Sigmoid colon (tissue), 7 donors: ENCODE data around the gene DNAH9. TPM values are rescaled to one million over a fixed set of nuclear protein-coding genes. Genes with fewer than 3 reads are reported as not detected.

ENCODE experiments used
- DNase-seq: peaks from one replicate; pipeline ENCODE4 v3.0.0-alpha.2; 2019
- H3K27ac ChIP-seq, 4 donors: fragments of 200-600 bp; sonication (generic); one replicate each; pipeline ENCODE4 v1.5.1; 2016 to 2019; ENCODE audit warnings: mild to moderate bottlenecking in 1 of 4
- H3K27me3 ChIP-seq, 3 donors: fragments of 200-600 bp; sonication (generic); one replicate each; pipeline ENCODE4 v1.5.1; 2019; ENCODE audit warnings: mild to moderate bottlenecking in 1 of 3
- H3K36me3 ChIP-seq, 4 donors: fragments of 200-600 bp; sonication (generic); one replicate each; pipeline ENCODE4 v1.5.1; 2016 to 2019
- H3K4me1 ChIP-seq, 4 donors: fragments of 200-600 bp; sonication (generic); one replicate each; pipeline ENCODE4 v1.5.1; 2017 to 2019
- H3K4me3 ChIP-seq, 4 donors: fragments of 200-600 bp; sonication (generic); one replicate each; pipeline ENCODE4 v1.5.1; 2017 to 2019; ENCODE audit warnings: mild to moderate bottlenecking in 2 of 4, moderate library complexity in 1 of 4
- H3K9me3 ChIP-seq, 4 donors: fragments of 200-600 bp in 3 of 4; sonication (generic) in 3 of 4; one replicate each; pipeline versions ENCODE4 v1.5.1 to v1.6.1; 2013 to 2019
- EP300 ChIP-seq, 4 donors: sonication (generic); formaldehyde crosslinking; IDR thresholded peaks; one replicate each; pipeline ENCODE4 v1.6.1; 2017; ENCODE audit warnings: antibody characterized with exemption in 4 of 4
- POLR2A ChIP-seq, 2 donors: fragments of 450-650 bp; IDR thresholded peaks; one replicate each; pipeline ENCODE4 v1.6.1; 2016; ENCODE audit warnings: antibody characterized with exemption in 2 of 2, mild to moderate bottlenecking in 2 of 2, moderate library complexity in 2 of 2
- POLR2AphosphoS5 ChIP-seq, 4 donors: sonication (generic); formaldehyde crosslinking; IDR thresholded peaks; one replicate each; pipeline ENCODE4 v1.6.1; 2017; ENCODE audit warnings: antibody characterized with exemption in 4 of 4
- WGBS, 2 donors: extraction: QIAGEN DNeasy Blood & Tissue Kit; methylation state at CpG; one replicate each; pipeline ENCODE4 v1.1.7; 2013; 5-methylcytosine and 5-hydroxymethylcytosine counted together
- intact Hi-C: fragments of 100-400 bp; cut with DNase I; formaldehyde crosslinking; loops from one replicate; pipeline ENCODE4 v1.15.1; 2023
- polyA plus RNA-seq, 3 donors: library from polyadenylated mRNA; stranded (reverse); fragments of 200-250 nt; gene quantifications; one replicate each; pipeline ENCODE4 v1.2.3, GENCODE V29; 2013
- total RNA-seq, 4 donors: library from RNA; depleted of rRNA; stranded (reverse); fragments of >200 nt; gene quantifications; one replicate each; pipeline ENCODE4 v1.1.0, GENCODE V29; 2016
- TF ChIP-seq, protein P1 (sequence below), 4 experiments: fragments of 450-650 bp in 3 of 4; fragments of 200-600 bp in 1 of 4; IDR thresholded peaks; one replicate each; pipeline ENCODE4 v1.5.1; 2016 to 2019; ENCODE audit warnings: antibody characterized with exemption in 4 of 4, mild to moderate bottlenecking in 3 of 4, moderate library complexity in 2 of 4
- donor health status: healthy with polysubstance abuse.
- donor health status: Bipolar disorder and iron deficiency.
- donor health status: healthy.

Gene DNAH9
- total and polyA plus RNA-seq, 7 donors = under 0.01 to 3.0 (median 0.27) TPM; not detected in 2

- no peak for DNase-seq
- TF ChIP-seq, protein P1, sequence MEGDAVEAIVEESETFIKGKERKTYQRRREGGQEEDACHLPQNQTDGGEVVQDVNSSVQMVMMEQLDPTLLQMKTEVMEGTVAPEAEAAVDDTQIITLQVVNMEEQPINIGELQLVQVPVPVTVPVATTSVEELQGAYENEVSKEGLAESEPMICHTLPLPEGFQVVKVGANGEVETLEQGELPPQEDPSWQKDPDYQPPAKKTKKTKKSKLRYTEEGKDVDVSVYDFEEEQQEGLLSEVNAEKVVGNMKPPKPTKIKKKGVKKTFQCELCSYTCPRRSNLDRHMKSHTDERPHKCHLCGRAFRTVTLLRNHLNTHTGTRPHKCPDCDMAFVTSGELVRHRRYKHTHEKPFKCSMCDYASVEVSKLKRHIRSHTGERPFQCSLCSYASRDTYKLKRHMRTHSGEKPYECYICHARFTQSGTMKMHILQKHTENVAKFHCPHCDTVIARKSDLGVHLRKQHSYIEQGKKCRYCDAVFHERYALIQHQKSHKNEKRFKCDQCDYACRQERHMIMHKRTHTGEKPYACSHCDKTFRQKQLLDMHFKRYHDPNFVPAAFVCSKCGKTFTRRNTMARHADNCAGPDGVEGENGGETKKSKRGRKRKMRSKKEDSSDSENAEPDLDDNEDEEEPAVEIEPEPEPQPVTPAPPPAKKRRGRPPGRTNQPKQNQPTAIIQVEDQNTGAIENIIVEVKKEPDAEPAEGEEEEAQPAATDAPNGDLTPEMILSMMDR (IDR thresholded peaks at IDR 0.05) = no peak
- TF ChIP-seq EP300 (IDR thresholded peaks at IDR 0.05) (no peak), POLR2A (IDR thresholded peaks at IDR 0.05) (no peak), POLR2AphosphoS5 (IDR thresholded peaks at IDR 0.05) (no peak)
- Histone ChIP-seq H3K36me3 (no peaks in the 10 kb centered on the region), H3K4me1 (no peaks in the 10 kb centered on the region), H3K4me3 (no peak overlapping the region), H3K27me3 (no peaks in the 10 kb centered on the region), H3K9me3 (no peaks in the 10 kb centered on the region), H3K27ac (no peak overlapping the region)
- 96% methylated on average over 9 of the region's 9 CpGs for WGBS, 2 donors
- intact Hi-C loops = no loop called here
Measured at GRCh38 chr17:11692688-11693087, 94.4 kb downstream of the DNAH9 start.

- Histone ChIP-seq H3K27me3 (no peaks in the 10 kb centered on the region), H3K4me1 (no peaks in the 10 kb centered on the region), H3K4me3 (no peak overlapping the region), H3K36me3 (no peaks in the 10 kb centered on the region), H3K27ac (no peak overlapping the region), H3K9me3 (no peaks in the 10 kb centered on the region)
- intact Hi-C loops = no loop called here
- TF ChIP-seq EP300 (IDR thresholded peaks at IDR 0.05) (no peak), POLR2AphosphoS5 (IDR thresholded peaks at IDR 0.05) (no peak), POLR2A (IDR thresholded peaks at IDR 0.05) (no peak)
- TF ChIP-seq, protein P1 (IDR thresholded peaks at IDR 0.05) = no peak
- WGBS, 2 donors = 90 to 94% methylated on average over 11 of the region's 11 CpGs
- no peak for DNase-seq
Measured at GRCh38 chr17:11693284-11693683, 95.0 kb downstream of the DNAH9 start.

- no peaks in the 10 kb centered on the region for H3K4me1 ChIP-seq
- WGBS, 2 donors = 87 to 93% methylated on average over 3 of the region's 3 CpGs
- no peak overlapping the region for H3K27ac ChIP-seq
- no peak for DNase-seq
- H3K4me3 ChIP-seq = no peak overlapping the region
- intact Hi-C loops = no loop called here
- H3K27me3 ChIP-seq = no peaks in the 10 kb centered on the region
- no peaks in the 10 kb centered on the region for H3K9me3 ChIP-seq
- TF ChIP-seq POLR2A (IDR thresholded peaks at IDR 0.05) (no peak), EP300 (IDR thresholded peaks at IDR 0.05) (no peak), POLR2AphosphoS5 (IDR thresholded peaks at IDR 0.05) (no peak)
- TF ChIP-seq, protein P1 (IDR thresholded peaks at IDR 0.05) = no peak
- H3K36me3 ChIP-seq = no peaks in the 10 kb centered on the region
Measured at GRCh38 chr17:11700668-11701067, 102.4 kb downstream of the DNAH9 start.

- H3K27me3 ChIP-seq = no peaks in the 10 kb centered on the region
- DNase-seq = no peak
- intact Hi-C loops = no loop called here
- no peak overlapping the region for H3K4me3 ChIP-seq
- no peak overlapping the region for H3K27ac ChIP-seq
- TF ChIP-seq POLR2AphosphoS5 (IDR thresholded peaks at IDR 0.05) = no peak
- TF ChIP-seq, protein P1 (IDR thresholded peaks at IDR 0.05) = no peak
- TF ChIP-seq EP300 (IDR thresholded peaks at IDR 0.05) = no peak
- no peak for TF ChIP-seq POLR2A (IDR thresholded peaks at IDR 0.05)
- H3K9me3 ChIP-seq = no peaks in the 10 kb centered on the region
- no peaks in the 10 kb centered on the region for H3K36me3 ChIP-seq
- no peaks in the 10 kb centered on the region for H3K4me1 ChIP-seq
- WGBS, 2 donors = 51 to 74% methylated on average over 8 of the region's 8 CpGs
Measured at GRCh38 chr17:11701911-11702310, 103.6 kb downstream of the DNAH9 start.

- Histone ChIP-seq H3K4me1 (no peaks in the 10 kb centered on the region), H3K36me3 (no peaks in the 10 kb centered on the region), H3K4me3 (no peak overlapping the region), H3K27me3 (no peaks in the 10 kb centered on the region), H3K9me3 (no peaks in the 10 kb centered on the region), H3K27ac (no peak overlapping the region)
- DNase-seq = no peak
- TF ChIP-seq POLR2A (IDR thresholded peaks at IDR 0.05) (no peak), EP300 (IDR thresholded peaks at IDR 0.05) (no peak), POLR2AphosphoS5 (IDR thresholded peaks at IDR 0.05) (no peak)
- TF ChIP-seq, protein P1 (IDR thresholded peaks at IDR 0.05) = no peak
- 94 to 97% methylated on average over 3 of the region's 3 CpGs for WGBS, 2 donors
- intact Hi-C loops = no loop called here
Measured at GRCh38 chr17:11704041-11704440, 105.8 kb downstream of the DNAH9 start.
